ENCODE data around the gene PRUNE2.

- TF ChIP-seq CTCF (IDR thresholded peaks at IDR 0.05 in 2 of 3, conservative IDR thresholded peaks at IDR 0.05 in 1 of 3; ENCODE audit: borderline replicate concordance in 1 of 3, insufficient read depth in 1 of 3, low read depth in 2 of 3, low read length in 2 of 3), result no peak
- TF ChIP-seq ZNF274 (IDR thresholded peaks at IDR 0.05; ENCODE audit: low read depth, low read length), result no peak
- TF ChIP-seq POLR2AphosphoS5 (IDR thresholded peaks at IDR 0.05; ENCODE audit: low read depth, low read length), result no peak
- TF ChIP-seq SIN3A (IDR thresholded peaks at IDR 0.05; ENCODE audit: low read depth), result no peak
- TF ChIP-seq EZH2phosphoT487 (IDR thresholded peaks at IDR 0.05; ENCODE audit: borderline replicate concordance), result no peak
- no peak for TF ChIP-seq JUND (IDR thresholded peaks at IDR 0.05)
- TF ChIP-seq EZH2 (IDR thresholded peaks at IDR 0.05), result no peak
- TF ChIP-seq MAX (IDR thresholded peaks at IDR 0.05), result no peak
- no peak for TF ChIP-seq POLR2A (IDR thresholded peaks at IDR 0.05; ENCODE audit: borderline replicate concordance, extremely low read depth, insufficient read depth, insufficient read length)
- TF ChIP-seq RAD21 (IDR thresholded peaks at IDR 0.05; ENCODE audit: low read depth), result no peak
- no peak for TF ChIP-seq SP1 (IDR thresholded peaks at IDR 0.05; ENCODE audit: low read depth)
- TF ChIP-seq, protein P1, sequence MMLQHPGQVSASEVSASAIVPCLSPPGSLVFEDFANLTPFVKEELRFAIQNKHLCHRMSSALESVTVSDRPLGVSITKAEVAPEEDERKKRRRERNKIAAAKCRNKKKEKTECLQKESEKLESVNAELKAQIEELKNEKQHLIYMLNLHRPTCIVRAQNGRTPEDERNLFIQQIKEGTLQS (IDR thresholded peaks at IDR 0.05), result no peak
- TF ChIP-seq SRF (IDR thresholded peaks at IDR 0.05; ENCODE audit: low read depth), result no peak
- TF ChIP-seq CEBPB (IDR thresholded peaks at IDR 0.05; ENCODE audit: low read depth), result no peak
Measured at GRCh38 chr9:76626141-76626540, 279.8 kb downstream of the PRUNE2 start.

Data from HCT116 (cell line).